ENCODE data around the gene EPHA7. TPM values are rescaled to one million over a fixed set of nuclear protein-coding genes. Genes with fewer than 3 reads are reported as not detected.
A peak's percentile ranks its signal among the peaks of the same experiment; 100 is the strongest.

The EPHA7 gene
- total RNA-seq, 4 donors from 2014 or later = under 0.01 to 0.39 (median 0.21) TPM

GRCh38 chr6:93418408-93419303 is 703 bp downstream of the EPHA7 start:
- peaks cover 29% of the 10 kb centered on the region for H3K27me3 ChIP-seq
- H3K9me3 ChIP-seq = no peaks in the 10 kb centered on the region
- H3K4me3 ChIP-seq (replicated peaks in 1 of 3) = peak overlapping the region; percentile 26 to 34 (median 29)
- peak; percentile 8 to 18 for DNase-seq
- peaks cover 15 to 31% of the 10 kb centered on the region in 2 donors for H3K4me1 ChIP-seq
- TF ChIP-seq, protein P1, sequence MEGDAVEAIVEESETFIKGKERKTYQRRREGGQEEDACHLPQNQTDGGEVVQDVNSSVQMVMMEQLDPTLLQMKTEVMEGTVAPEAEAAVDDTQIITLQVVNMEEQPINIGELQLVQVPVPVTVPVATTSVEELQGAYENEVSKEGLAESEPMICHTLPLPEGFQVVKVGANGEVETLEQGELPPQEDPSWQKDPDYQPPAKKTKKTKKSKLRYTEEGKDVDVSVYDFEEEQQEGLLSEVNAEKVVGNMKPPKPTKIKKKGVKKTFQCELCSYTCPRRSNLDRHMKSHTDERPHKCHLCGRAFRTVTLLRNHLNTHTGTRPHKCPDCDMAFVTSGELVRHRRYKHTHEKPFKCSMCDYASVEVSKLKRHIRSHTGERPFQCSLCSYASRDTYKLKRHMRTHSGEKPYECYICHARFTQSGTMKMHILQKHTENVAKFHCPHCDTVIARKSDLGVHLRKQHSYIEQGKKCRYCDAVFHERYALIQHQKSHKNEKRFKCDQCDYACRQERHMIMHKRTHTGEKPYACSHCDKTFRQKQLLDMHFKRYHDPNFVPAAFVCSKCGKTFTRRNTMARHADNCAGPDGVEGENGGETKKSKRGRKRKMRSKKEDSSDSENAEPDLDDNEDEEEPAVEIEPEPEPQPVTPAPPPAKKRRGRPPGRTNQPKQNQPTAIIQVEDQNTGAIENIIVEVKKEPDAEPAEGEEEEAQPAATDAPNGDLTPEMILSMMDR (IDR thresholded peaks at IDR 0.05) = no peak
- no peak for TF ChIP-seq POLR2A (IDR thresholded peaks at IDR 0.05)
- WGBS, 2 donors = 2 to 4% methylated on average over 42 to 45 of the region's 89 CpGs
- H3K36me3 ChIP-seq = no peaks in the 10 kb centered on the region
- H3K27ac ChIP-seq = no peak overlapping the region
- intact Hi-C loops (cut with DNase I) = no loop called here

DNA sequence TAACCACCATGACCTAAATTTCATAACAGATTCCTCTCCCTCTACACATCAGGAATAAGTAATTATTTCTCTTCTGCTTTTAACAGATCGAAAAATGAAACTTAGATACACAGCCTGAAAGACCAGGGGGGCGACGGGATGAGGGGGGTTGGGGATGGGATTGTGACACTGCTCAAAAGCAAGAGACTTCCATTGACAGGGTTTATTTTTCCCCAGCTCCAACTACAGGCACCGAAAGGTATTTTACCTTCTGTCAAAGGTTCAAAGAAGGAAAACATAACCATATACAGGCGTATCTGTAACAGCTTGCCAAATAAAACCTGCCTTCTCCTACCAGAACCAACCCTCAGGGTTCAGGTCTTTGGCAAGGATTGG is 1.3 kb downstream of the EPHA7 start:
- Histone ChIP-seq H3K9me3 (no peaks in the 10 kb centered on the region), H3K27me3 (peaks cover 29% of the 10 kb centered on the region), H3K4me3 (replicated peaks in 1 of 3) (peak overlapping the region in 1 of 3 donors; percentile 34), H3K4me1 (peaks cover 15 to 31% of the 10 kb centered on the region in 2 donors), H3K27ac (no peak overlapping the region), H3K36me3 (no peaks in the 10 kb centered on the region)
- no peak for DNase-seq
- no peak for TF ChIP-seq POLR2A (IDR thresholded peaks at IDR 0.05)
- WGBS, 2 donors = 3 to 5% methylated on average over 5 of the region's 5 CpGs
- intact Hi-C loops (cut with DNase I) = no loop called here

DNA sequence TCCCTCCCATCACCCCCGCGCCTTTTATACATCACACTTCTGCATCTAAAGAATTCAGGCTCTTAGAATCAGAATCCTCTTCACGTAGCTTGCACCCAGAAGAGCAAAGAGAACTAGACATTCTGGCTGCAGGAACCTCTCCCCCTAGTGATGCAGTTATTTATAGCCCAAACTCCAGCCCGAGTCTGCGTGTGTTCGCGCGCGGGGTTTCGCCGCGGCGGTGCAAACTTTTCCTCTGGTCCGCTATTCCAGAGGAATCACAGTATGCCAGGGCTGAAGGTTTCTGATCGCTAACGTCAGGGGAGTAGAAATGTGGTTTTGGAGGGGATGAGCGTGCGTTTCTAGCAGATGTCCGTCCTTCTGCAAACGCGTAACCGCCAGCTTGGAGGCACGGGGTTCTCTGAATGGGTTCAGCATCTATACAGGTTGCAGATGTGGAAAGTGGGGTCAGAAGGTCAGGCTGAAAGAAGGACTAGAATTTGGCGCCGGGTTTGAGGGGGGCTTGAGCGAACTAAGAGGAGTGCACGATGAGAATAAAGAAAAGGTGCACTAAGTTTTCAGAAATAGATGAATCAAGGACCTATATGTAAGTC is 1.8 kb downstream of the EPHA7 start:
- no peak overlapping the region for H3K27ac ChIP-seq
- H3K27me3 ChIP-seq = peaks cover 29% of the 10 kb centered on the region
- intact Hi-C loops (cut with DNase I) = no loop called here

GRCh38 chr6:93416571-93417420 is 2.6 kb downstream of the EPHA7 start:
- no peaks in the 10 kb centered on the region for H3K9me3 ChIP-seq
- H3K36me3 ChIP-seq = no peaks in the 10 kb centered on the region
- peaks cover 15 to 31% of the 10 kb centered on the region in 2 donors for H3K4me1 ChIP-seq
- 3% methylated on average over 54 to 55 of the region's 77 CpGs for WGBS, 2 donors
- intact Hi-C loops (cut with DNase I) = no loop called here
- no peak overlapping the region for H3K4me3 ChIP-seq (replicated peaks in 1 of 3)
- peaks cover 29% of the 10 kb centered on the region for H3K27me3 ChIP-seq
- no peak for DNase-seq
- no peak for TF ChIP-seq POLR2A (IDR thresholded peaks at IDR 0.05)
- no peak overlapping the region for H3K27ac ChIP-seq

More for the DNA sequence above, 1.8 kb downstream of the EPHA7 start:
- WGBS, 2 donors = 1 to 3% methylated on average over 27 of the region's 27 CpGs
- Histone ChIP-seq H3K9me3 (no peaks in the 10 kb centered on the region), H3K4me1 (peaks cover 15 to 31% of the 10 kb centered on the region in 2 donors), H3K36me3 (no peaks in the 10 kb centered on the region), H3K4me3 (replicated peaks in 1 of 3) (no peak overlapping the region)
- no peak for DNase-seq
- TF ChIP-seq, protein P1 (IDR thresholded peaks at IDR 0.05) = no peak
- TF ChIP-seq POLR2A (IDR thresholded peaks at IDR 0.05) = no peak

GRCh38 chr6:93413190-93413589 is 6.2 kb downstream of the EPHA7 start:
- intact Hi-C loops (cut with DNase I) = no loop called here
- H3K4me1 ChIP-seq = peaks cover 10 to 16% of the 10 kb centered on the region in 2 donors
- TF ChIP-seq, protein P1 (IDR thresholded peaks at IDR 0.05) = no peak
- TF ChIP-seq POLR2A (IDR thresholded peaks at IDR 0.05) = no peak

More at GRCh38 chr6:93413190-93413589, 6.2 kb downstream of the EPHA7 start:
- H3K27me3 ChIP-seq = peaks cover 21% of the 10 kb centered on the region
- H3K36me3 ChIP-seq = no peaks in the 10 kb centered on the region
- H3K9me3 ChIP-seq = no peaks in the 10 kb centered on the region
- DNase-seq = no peak
- no peak overlapping the region for H3K27ac ChIP-seq
- no peak overlapping the region for H3K4me3 ChIP-seq (replicated peaks in 1 of 3)

Data from thyroid gland (tissue), 4 donors.